ENCODE measurements around the gene USP7. TPM values are rescaled to one million over a fixed set of nuclear protein-coding genes. Genes with fewer than 3 reads are reported as not detected.
A peak's percentile ranks its signal among the peaks of the same experiment; 100 is the strongest.

The USP7 gene
- total and polyA plus RNA-seq, 12 donors, result 22.2 to 84.8 (median 65.7) TPM

DNA sequence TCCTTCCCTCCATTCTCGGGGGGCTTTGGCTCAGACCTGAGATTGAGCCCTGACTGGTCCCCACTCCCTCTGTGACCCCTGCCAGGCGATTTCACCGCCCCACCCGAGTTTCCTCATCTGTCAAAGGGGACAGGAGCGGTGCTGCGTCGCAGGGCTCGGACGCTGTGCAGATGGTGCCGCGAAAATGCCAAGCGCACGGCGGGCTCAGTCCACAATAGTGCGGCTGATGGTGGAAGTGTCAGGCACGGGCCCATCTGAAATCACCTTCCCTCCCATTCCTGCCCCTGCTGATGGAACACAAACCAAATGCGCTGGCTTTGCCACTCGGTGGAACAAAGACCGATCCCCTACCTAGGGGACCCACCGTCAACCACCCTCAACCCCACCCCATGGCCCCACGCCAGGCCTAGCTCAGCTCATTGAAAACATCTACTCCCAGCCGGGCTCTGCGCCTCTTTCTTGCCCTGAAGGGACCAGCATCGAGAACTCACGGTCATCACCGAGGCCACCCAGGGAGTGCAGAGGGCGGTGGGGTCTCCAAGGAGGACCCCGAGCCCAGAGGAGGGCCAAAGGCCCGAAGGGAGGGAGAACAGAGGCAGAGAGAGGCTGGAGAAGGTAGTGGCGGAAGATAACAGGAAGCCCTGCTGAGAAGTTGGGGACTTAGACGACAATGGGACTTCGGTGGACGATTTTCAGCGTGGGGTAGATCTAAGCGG, 96.3 kb downstream of the USP7 start:
- ATAC-seq (no peak), DNase-seq (peak; percentile 57 to 59)
- H3K36me3 ChIP-seq, result no peaks in the 10 kb centered on the region
- H3K4me1 ChIP-seq, result peaks cover 26 to 68% (median 60%) of the 10 kb centered on the region in 9 donors
- TF ChIP-seq, protein P1, sequence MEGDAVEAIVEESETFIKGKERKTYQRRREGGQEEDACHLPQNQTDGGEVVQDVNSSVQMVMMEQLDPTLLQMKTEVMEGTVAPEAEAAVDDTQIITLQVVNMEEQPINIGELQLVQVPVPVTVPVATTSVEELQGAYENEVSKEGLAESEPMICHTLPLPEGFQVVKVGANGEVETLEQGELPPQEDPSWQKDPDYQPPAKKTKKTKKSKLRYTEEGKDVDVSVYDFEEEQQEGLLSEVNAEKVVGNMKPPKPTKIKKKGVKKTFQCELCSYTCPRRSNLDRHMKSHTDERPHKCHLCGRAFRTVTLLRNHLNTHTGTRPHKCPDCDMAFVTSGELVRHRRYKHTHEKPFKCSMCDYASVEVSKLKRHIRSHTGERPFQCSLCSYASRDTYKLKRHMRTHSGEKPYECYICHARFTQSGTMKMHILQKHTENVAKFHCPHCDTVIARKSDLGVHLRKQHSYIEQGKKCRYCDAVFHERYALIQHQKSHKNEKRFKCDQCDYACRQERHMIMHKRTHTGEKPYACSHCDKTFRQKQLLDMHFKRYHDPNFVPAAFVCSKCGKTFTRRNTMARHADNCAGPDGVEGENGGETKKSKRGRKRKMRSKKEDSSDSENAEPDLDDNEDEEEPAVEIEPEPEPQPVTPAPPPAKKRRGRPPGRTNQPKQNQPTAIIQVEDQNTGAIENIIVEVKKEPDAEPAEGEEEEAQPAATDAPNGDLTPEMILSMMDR (IDR thresholded peaks at IDR 0.05), result no peak
- WGBS, 2 donors, result 9 to 11% methylated on average over 35 of the region's 35 CpGs
- peak overlapping the region; percentile 83 to 96 (median 86) for H3K27ac ChIP-seq
- no peaks in the 10 kb centered on the region for H3K9me3 ChIP-seq
- H3K27me3 ChIP-seq, result no peaks in the 10 kb centered on the region
- peak overlapping the region; percentile 54 to 96 (median 78) for H3K4me3 ChIP-seq
- intact Hi-C loops (cut with DNase I), result loop anchor here in 3 of 10 donors (5.0 kb wide), 1 partner anchor 70 kb away; the partner anchor contains the start of genes PMM2 (in 3 of the 3) and TMEM186 (in 3 of the 3)

DNA sequence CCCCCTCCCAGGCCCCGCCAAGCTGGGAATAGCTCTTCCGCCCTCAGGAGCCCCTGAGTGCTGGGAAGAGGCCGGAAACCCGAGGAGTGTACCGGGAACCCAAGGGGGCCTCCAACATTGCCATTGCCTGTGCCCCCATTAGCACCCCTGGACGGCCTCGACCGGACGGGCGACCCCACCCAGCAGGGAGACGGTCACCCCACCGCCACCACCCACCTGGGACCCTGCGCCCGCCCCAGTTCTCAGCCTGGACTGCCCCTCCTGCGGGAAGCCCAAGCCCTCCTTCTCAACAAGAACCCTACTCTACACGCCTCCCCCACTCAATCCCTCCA, 96.9 kb downstream of the USP7 start:
- Histone ChIP-seq H3K36me3 (no peaks in the 10 kb centered on the region), H3K4me3 (peak overlapping the region; percentile 54 to 96 (median 78)), H3K9me3 (no peaks in the 10 kb centered on the region), H3K4me1 (peaks cover 26 to 71% (median 65%) of the 10 kb centered on the region in 9 donors), H3K27me3 (no peaks in the 10 kb centered on the region), H3K27ac (peak overlapping the region; percentile 83 to 96 (median 86))
- WGBS, 2 donors, result 5 to 11% methylated on average over 16 of the region's 16 CpGs
- peak in 3 of 8 donors; percentile 1 to 16 (median 4) for ATAC-seq
- TF ChIP-seq, protein P1 (IDR thresholded peaks at IDR 0.05), result no peak
- DNase-seq, result no peak
- intact Hi-C loops (cut with DNase I), result loop anchor here in 3 of 10 donors (5.0 kb wide), 1 partner anchor 70 kb away; the partner anchor contains the start of genes PMM2 (in 3 of the 3) and TMEM186 (in 3 of the 3)

DNA sequence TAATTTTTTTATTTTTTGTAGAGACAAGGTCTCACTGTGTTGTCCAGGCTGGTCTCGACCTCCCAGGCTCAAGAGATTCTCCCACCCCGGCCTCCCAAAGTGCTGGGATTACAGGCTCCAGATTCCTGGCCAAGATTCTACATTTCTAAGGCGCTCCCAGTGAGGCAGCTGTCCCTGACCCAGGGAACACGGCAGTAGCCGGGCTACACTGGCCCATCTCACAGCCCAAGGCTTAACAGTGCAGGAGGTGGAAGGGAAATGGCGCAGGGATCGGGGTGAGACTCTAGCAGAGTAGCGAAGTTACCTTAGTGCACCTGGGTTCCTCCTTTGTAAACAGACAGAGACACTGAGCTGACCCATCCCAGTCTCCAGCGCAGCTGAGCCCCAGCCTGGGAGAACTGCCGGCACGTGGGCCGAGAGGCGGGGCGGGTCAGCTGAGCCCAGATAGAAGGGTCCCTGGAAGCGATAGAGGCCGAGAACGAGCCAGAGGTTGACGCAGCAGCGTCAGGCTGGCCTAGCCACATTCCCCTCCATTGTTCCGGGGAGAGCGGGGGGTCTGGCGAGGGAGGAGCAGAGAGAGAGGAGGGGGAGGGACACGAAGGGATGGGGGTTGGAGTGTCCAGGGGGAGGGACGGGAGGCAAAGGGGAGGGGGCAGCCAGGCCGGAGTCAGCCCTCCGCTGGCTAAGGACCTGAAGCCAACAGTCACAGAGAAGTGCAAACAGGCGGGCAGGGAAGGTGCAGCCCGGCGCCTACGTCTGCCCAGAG, 97.4 kb downstream of the USP7 start:
- ATAC-seq (peak in 7 of 8 donors; percentile 2 to 32 (median 8)), DNase-seq (peak; percentile 52 to 63)
- peak overlapping the region; percentile 54 to 96 (median 78) for H3K4me3 ChIP-seq
- H3K27ac ChIP-seq, result peak overlapping the region; percentile 83 to 96 (median 86)
- peaks cover 26 to 76% (median 70%) of the 10 kb centered on the region in 9 donors for H3K4me1 ChIP-seq
- TF ChIP-seq, protein P1 (IDR thresholded peaks at IDR 0.05), result no peak
- no peaks in the 10 kb centered on the region for H3K9me3 ChIP-seq
- 17 to 21% methylated on average over 26 to 30 of the region's 30 CpGs for WGBS, 2 donors
- H3K36me3 ChIP-seq, result no peaks in the 10 kb centered on the region
- H3K27me3 ChIP-seq, result no peaks in the 10 kb centered on the region
- intact Hi-C loops (cut with DNase I), result loop anchor here in 3 of 10 donors (5.0 kb wide), 1 partner anchor 69 kb away; the partner anchor contains the start of genes PMM2 (in 3 of the 3) and TMEM186 (in 3 of the 3)
